GM18861 (cell line): ENCODE measurements around the gene NDUFA1.
"Not testable (repeated sequence)": the region's sequence is repeated elsewhere in the genome, so short reads cannot be mapped to it uniquely, and the experiment has no call there.

Experiments used
- ATAC-seq: cut with Tn5 transposase; IDR thresholded peaks from one replicate; pipeline ENCODE4 v1.9.1; 2021; ENCODE audit not compliant: unreplicated experiment

The NDUFA1 gene

GRCh38 chrX:119899125-119899524 lies 27.5 kb downstream of the NDUFA1 start:
- ATAC-seq = no peak

- ATAC-seq = no peak
Measured at GRCh38 chrX:119900976-119901375, 29.3 kb downstream of the NDUFA1 start.

- ATAC-seq = no peak
Measured at GRCh38 chrX:119916310-119916709, 44.7 kb downstream of the NDUFA1 start.

GRCh38 chrX:119917877-119918276 lies 46.2 kb downstream of the NDUFA1 start:
- no peak for ATAC-seq

GRCh38 chrX:119919835-119920585 lies 48.4 kb downstream of the NDUFA1 start:
- ATAC-seq = no peak

GRCh38 chrX:119922391-119922790 lies 50.8 kb downstream of the NDUFA1 start:
- ATAC-seq = not testable (repeated sequence)
